Progenitor cell of endocrine pancreas (in vitro differentiated cells): ENCODE measurements around the gene TECPR2. TPM values are rescaled to one million over a fixed set of nuclear protein-coding genes. Genes with fewer than 3 reads are reported as not detected.

Source experiments
- DNase-seq: peaks from one replicate; pipeline ENCODE4 v3.0.0; 2021; ENCODE audit warnings: low spot score; ENCODE audit not compliant: unreplicated experiment
- H3K27ac Mint-ChIP-seq: 2 replicates; pipeline ENCODE4 v1.8.0; 2021; ENCODE audit warnings: mild to moderate bottlenecking, moderate library complexity, mixed read lengths
- H3K27me3 Mint-ChIP-seq: 2 replicates; pipeline ENCODE4 v1.8.0; 2021; ENCODE audit warnings: mixed read lengths
- H3K36me3 Mint-ChIP-seq: 2 replicates; pipeline ENCODE4 v1.8.0; 2022; ENCODE audit warnings: mixed read lengths; ENCODE audit not compliant: insufficient read depth
- H3K4me1 Mint-ChIP-seq: 2 replicates; pipeline ENCODE4 v1.8.0; 2021; ENCODE audit warnings: low read depth, mixed read lengths
- H3K4me3 Mint-ChIP-seq: 2 replicates; pipeline ENCODE4 v1.8.0; 2021; ENCODE audit warnings: low read depth, mild to moderate bottlenecking, moderate library complexity, mixed read lengths
- H3K9me3 Mint-ChIP-seq: 2 replicates; pipeline ENCODE4 v1.8.0; 2021; ENCODE audit warnings: low read depth, mixed read lengths
- CTCF ChIP-seq: fragments of 200-600 bp; sonication (generic); IDR thresholded peaks from one replicate; pipeline ENCODE4 v1.5.0; 2021; ENCODE audit warnings: antibody characterized with exemption, mild to moderate bottlenecking; ENCODE audit not compliant: unreplicated experiment
- total RNA-seq: library from RNA; stranded (reverse); gene quantifications from 2 replicates; pipeline ENCODE4 v1.2.1, GENCODE V29; 2021

The TECPR2 gene
- total RNA-seq, 1 donor from 2014 or later = 34.2 TPM

GRCh38 chr14:102320033-102320660 lies 42.6 kb upstream of the TECPR2 start:
- no peak for TF ChIP-seq CTCF
- peak overlapping the region; percentile 94 for H3K27ac Mint-ChIP-seq
- peak overlapping the region; percentile 84 for H3K4me3 Mint-ChIP-seq
- H3K9me3 Mint-ChIP-seq = no peaks in the 10 kb centered on the region
- DNase-seq = no peak
- peaks cover 16% of the 10 kb centered on the region for H3K4me1 Mint-ChIP-seq
- peaks cover under 1% of the 10 kb centered on the region for H3K27me3 Mint-ChIP-seq
- no peaks in the 10 kb centered on the region for H3K36me3 Mint-ChIP-seq

GRCh38 chr14:102320671-102321455 lies 41.9 kb upstream of the TECPR2 start:
- TF ChIP-seq CTCF = no peak
- no peaks in the 10 kb centered on the region for H3K9me3 Mint-ChIP-seq
- no peak for DNase-seq
- H3K27me3 Mint-ChIP-seq = no peaks in the 10 kb centered on the region
- H3K36me3 Mint-ChIP-seq = no peaks in the 10 kb centered on the region
- H3K27ac Mint-ChIP-seq = peak overlapping the region; percentile 27
- H3K4me3 Mint-ChIP-seq = peak overlapping the region; percentile 84
- peaks cover 16% of the 10 kb centered on the region for H3K4me1 Mint-ChIP-seq

- Mint-ChIP-seq H3K4me3 (peak overlapping the region; percentile 84), H3K27ac (peak overlapping the region; percentile 27), H3K9me3 (no peaks in the 10 kb centered on the region), H3K4me1 (peaks cover 13% of the 10 kb centered on the region), H3K36me3 (peaks cover 2% of the 10 kb centered on the region), H3K27me3 (no peaks in the 10 kb centered on the region)
- no peak for TF ChIP-seq CTCF
- DNase-seq = no peak
Observed at GRCh38 chr14:102321456-102322422, 41.0 kb upstream of the TECPR2 start.

GRCh38 chr14:102323102-102323501 lies 39.6 kb upstream of the TECPR2 start:
- peak overlapping the region; percentile 46 for H3K27ac Mint-ChIP-seq
- TF ChIP-seq CTCF = peak; percentile 45
- peaks cover 5% of the 10 kb centered on the region for H3K4me1 Mint-ChIP-seq
- DNase-seq = no peak
- H3K36me3 Mint-ChIP-seq = peaks cover 2% of the 10 kb centered on the region
- H3K27me3 Mint-ChIP-seq = no peaks in the 10 kb centered on the region
- H3K4me3 Mint-ChIP-seq = no peak overlapping the region
- H3K9me3 Mint-ChIP-seq = no peaks in the 10 kb centered on the region
